GM21576 (cell line): ENCODE measurements around the gene IL18RAP.

Source experiments
- ATAC-seq: cut with Tn5 transposase; IDR thresholded peaks from one replicate; pipeline ENCODE4 v1.9.1; 2021; ENCODE audit warnings: mild to moderate bottlenecking, moderate library complexity; ENCODE audit not compliant: unreplicated experiment

IL18RAP gene, protein sequence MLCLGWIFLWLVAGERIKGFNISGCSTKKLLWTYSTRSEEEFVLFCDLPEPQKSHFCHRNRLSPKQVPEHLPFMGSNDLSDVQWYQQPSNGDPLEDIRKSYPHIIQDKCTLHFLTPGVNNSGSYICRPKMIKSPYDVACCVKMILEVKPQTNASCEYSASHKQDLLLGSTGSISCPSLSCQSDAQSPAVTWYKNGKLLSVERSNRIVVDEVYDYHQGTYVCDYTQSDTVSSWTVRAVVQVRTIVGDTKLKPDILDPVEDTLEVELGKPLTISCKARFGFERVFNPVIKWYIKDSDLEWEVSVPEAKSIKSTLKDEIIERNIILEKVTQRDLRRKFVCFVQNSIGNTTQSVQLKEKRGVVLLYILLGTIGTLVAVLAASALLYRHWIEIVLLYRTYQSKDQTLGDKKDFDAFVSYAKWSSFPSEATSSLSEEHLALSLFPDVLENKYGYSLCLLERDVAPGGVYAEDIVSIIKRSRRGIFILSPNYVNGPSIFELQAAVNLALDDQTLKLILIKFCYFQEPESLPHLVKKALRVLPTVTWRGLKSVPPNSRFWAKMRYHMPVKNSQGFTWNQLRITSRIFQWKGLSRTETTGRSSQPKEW

DNA sequence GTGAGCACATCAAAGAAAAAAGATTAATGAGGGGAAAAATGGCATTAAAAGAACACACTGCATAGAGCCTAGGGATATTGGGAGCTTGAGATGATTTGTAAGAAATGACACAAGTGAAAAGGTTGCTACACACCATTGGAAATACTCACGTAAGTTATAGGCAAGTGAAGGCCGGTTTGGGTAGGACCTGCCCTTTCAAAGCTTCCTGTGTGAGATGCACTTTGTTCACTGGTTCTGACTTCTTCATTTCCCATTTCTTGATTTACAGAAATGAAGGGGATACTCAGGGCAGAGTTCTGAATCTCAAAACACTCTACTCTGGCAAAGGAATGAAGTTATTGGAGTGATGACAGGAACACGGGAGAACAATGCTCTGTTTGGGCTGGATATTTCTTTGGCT, at the start of gene IL18RAP:
TSS of gene IL18RAP (plus strand) at position 251 of the 400 bp plus-strand sequence. CDS start at position 369, 118 bp downstream.
- ATAC-seq: no peak

DNA sequence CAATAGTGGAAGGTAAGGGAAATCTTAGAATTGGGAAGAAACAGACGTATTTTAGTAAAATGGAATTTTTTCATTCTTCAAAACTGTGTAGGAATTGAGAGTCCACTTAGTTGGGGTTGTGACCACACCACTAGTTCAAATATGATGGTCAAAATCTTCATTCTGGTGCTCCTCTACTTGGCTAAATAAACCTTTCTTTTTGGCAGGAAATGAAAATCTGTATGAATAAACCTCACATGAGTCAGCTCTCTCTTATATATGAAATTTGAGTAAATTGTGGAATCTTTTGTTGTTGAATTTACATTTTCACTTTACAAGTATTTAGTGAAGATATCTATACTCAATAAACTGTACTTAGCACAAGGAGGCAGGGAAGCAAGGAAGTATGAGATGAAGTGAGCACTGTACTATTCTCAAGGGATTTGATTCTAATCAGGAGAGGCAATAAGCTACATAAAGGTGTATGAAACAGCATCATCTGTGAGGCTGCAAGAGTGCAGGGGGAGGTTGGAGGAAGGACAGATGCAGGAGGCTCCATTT, 46.8 kb upstream of the IL18RAP start:
- ATAC-seq: no peak

DNA sequence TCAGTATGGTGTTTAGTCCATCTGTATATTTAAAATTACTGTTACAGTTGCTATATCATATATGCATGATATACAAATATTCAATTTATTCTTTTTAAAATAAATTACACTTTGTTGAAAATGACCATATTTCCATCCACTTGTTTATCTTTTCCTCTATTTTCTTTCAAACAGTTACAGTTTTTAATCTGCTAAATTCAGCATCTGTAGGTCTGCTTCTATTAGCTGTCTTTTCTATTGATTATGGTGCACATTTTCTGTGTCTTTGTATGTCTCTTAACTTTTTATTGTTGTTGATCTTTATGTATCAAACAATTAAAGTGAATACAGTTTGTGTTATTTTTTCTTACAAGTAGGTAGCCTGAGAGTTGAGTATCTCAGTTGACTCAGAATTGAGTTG, 39.2 kb upstream of the IL18RAP start:
- ATAC-seq: no peak

DNA sequence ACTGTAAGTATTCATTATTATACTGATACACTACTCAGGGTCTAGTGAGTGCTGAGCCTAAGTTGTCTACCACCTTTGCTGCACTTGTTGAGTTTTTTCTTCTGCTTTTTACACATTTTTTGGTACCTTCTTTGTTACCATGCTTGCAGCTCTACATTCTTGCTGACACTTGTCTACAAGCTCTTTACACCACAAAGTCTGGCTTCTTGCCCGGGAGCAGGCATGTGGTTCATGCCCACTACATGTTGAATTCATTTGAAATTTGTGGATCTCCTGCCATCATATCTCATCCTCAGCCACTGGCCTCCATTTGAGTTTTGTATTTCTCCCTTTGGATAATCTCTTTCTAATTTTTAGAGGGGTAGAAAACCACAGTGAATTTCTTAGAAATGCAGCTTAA, 37.4 kb upstream of the IL18RAP start:
- ATAC-seq: no peak

DNA sequence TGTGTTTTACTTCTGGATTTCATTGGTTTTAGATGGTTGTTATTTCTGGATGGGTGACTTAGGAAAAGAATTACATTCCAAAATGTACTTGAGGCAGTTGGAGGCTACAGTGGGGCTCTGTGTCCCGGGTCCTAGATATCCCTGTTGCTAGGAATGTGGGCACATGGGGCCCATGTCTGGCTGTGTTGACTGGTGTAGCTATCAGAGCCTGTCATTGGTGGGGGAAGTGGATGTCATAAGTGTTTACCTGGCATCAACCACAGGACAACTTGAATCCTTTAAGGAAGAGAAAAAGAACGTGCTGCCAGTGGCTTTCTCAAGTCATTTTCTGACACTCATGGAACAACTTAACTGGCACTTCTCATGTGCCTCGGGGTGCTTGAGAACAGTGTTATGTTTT, 37.0 kb upstream of the IL18RAP start:
- ATAC-seq: no peak

DNA sequence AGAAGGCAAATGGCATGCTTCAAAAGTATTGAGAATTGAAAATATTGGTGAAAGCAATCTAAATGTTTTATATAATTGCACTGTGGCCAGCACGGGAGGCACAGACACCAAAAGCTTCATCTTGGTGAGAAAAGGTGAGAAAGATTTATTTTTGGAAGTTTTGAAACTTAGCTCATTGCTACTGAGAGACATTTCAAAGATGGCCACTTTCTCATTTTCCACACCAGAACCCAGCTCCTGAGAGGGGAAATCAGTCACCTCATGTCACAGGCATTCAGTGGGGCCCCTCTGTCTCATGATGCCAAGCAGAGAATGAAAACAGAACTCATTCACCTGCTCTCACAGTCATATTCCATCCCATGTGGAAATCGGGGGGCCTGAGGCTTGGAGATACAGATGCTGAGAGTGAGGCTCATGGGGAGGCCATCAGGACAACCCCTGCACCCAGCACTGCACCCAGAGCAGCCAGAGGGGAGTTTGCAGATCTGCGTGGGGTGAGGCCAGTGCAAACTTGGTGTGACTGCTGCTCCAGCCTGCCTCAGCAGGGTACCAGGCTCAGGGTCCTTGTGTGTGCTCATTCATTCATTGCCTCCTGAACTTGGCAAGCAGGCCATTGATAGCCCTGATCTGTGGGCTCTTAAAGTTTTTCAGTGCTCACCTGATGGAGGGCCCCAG, 36.0 kb upstream of the IL18RAP start:
- no peak for ATAC-seq

DNA sequence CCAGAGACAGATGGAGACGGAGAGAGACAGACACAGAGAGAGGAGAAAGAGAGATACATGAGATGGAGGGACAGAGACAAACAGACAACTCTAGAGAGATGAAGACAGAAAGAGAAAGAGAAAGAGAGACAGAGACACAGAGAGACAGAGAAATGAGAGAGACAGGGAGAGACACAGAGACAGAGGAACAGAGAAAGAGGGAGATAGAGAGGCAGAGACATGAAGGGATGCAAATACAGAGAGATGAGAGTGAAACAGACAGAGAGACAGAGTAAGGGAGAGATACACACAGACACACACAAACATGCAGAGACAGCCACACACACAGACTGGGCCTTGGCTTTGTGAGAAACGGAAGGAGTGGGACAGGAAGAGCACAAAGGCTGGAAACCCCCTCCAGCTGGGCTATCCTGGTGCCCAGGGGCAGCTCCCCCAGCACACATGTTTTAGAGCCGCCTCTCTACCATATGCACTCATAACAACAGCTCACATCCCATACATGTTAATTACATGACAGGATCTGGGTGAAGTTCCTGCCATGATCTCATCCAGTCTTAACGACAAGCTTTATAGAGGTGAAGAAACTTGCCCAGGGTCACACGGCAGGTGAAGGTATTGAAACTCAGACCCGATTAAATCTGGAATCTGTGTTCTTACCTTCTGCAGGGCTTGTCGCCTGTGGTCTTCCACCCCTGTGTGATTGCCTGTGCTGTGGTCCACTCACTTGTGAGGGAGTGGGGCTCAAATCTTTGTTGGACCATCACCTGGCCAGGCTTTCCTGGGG, 35.0 kb upstream of the IL18RAP start:
- no peak for ATAC-seq

DNA sequence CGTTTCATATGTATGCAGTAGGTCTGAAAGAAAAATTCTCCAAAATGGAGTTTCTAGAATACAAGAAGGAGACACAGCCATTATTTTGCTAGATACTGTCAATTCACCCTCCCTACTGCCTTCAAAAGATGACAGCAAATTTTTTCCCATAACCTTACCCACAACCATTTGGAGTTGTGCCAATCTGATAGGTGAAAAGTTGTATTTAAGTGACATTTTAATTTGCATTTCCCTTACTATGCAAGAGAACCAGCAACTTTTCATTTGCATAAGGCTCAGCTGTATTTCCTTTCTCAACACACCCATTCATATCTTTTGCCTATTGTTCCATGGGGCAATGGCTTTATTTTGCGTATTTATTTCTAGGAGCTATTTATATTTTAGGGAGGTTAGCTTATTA, 31.4 kb upstream of the IL18RAP start:
- ATAC-seq: no peak

DNA sequence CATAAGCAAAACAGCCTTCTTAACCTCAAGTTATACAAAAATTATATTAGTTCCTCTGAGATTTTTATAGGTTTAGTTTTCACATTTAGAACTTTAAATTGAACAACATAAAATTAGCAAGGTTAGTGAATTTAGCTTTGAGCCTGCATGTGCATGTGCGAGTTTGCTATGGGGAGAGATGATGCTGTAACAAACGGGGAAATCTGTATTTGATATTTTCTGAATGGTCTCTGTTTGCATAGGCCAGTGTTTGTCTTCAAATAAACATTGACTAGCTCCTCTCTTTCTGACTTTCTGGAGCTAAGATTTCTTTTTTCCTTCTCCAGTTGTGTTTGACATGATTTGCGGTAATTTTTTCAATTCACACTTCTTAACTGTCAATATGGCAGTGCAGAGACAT, 30.9 kb upstream of the IL18RAP start:
- ATAC-seq: no peak

DNA sequence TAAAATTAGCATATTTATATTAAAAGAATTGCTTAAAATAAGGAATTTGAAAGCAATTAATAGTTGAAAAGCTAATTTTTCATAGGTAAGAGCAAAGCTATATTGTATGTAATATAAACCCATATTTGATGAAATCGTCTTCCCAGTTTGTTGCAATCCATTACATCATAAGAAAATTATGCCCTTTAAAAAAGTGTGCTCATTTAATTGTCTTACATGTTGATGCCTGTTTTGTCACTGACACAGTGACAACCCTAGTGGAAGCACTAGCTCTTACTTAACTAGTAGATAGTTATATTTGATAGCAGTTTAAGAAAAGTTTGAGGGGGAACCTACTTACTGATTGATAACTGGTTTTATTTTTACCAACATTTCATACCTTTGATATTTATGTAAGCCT, 30.0 kb upstream of the IL18RAP start:
- no peak for ATAC-seq

DNA sequence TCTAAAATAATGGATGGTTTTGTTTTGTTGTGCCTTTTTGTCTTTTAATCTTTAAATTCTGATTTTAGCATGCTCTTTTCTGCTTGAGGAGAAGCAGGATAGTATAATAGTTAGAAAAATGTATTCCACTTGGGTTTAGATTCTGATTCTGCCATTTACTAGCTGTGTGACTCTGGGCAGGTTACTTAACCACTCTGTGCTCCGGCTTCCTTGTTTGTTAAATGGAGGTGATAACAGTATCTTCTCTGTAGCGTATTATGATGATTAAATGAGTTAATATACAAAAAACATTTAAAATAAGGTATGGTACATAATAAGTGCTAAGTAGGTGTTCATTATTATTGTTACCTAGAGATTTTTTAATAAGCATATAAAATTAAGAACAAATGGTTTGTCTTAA, 26.9 kb upstream of the IL18RAP start:
- no peak for ATAC-seq

DNA sequence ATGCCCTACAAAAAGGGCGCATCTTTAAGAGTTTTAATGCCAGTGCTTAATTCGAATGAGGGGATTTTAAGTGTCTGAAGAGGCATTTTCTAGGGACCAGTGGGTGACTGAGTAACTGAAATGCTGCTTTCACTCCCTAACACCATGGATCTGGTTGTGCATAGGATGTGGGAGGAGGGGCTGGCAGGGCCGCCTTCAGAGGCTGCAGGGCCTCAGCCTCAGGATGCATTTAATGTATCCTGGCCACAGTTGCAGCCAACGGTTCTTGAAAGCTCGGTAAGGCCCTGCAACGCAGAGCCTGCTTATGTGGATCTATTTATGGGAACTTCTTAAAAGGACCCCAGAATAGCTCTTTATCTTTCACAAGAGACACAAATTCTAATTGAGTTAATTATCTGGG, 25.8 kb upstream of the IL18RAP start:
- no peak for ATAC-seq

DNA sequence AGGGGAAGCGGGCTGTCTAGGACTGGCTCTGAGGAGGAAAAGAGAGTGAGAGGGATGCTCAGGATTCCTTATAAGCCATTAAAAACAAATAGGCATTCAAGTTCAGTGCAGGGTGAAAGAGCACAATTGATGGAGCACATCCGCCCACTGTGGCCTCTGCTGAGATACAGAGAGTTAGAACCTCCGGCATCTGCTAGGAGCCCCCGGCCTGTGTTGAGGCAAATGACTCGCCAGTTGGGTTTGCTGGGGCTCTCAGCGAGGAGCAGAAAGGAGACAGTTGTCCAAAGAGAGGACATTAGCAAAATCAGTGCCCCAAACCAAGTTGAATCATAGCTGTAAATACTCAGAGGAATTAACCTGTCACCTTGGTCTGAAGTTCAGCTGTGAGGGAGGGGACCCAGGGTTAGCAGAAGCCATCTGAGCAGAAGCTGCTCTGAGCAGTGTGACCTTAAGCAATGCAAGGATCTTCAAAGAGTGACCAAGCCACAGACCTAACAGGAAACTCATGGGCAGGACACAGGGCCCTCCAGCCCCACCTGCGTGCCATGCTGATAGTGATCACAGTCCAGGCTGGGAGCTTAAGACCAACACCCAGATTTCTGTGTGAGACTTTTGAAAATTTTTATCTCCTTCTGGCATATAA, 23.3 kb upstream of the IL18RAP start:
- ATAC-seq: no peak

DNA sequence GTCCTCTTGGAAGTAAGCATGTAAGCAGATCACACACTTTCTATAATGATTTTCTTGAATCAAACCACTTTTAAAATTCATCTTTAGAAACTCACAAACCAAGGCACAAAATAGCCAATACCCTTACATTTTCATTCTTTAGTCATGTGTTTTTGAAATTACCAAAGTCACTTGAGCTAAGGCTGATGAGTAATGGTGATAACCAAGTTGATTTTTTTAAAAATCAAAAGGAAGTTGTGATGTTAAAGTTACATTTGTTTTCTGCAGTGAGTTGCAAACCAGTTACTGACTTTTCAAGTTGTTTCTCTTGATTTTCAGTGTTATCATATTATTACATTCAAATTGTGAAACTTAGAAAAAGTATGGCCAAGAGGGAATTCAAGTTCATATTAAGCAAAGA, 21.5 kb upstream of the IL18RAP start:
- no peak for ATAC-seq

DNA sequence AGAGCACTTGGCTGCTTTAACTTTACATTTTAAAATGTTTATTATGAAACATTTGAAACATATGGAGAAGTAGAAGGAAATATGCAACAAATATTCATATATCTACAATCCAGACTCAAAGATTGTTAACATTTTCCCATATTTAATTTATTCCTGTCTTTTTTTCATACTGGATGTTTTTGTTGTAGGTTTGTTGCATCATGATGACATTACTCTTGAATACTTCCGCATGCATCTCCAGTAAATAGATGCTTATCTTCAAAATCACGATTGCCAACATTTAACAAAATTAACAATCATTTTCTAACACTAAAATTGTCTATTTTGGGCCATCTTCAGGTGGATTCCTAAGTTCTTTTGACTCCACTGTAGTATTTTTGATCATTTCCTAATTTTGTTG, 21.1 kb upstream of the IL18RAP start:
- no peak for ATAC-seq

DNA sequence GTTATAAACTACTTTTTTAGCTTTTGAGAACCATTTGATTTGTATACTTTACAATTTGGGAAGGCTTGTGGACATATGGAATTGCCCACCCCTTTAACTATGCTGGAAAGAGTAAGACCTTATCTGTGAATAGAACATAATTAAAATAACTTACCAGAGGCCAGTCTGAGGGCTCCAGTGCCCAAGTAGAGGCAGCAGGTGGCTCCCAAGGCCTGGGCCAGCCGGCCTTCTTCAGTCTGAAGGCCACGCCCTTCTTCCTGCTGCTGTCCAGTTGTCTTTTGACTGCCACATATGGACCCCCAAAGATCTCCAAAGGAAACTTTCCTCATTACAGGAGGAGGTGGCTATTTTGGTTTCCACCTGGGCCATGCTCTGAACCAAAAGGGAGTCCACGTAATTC, 12.0 kb upstream of the IL18RAP start:
- no peak for ATAC-seq

DNA sequence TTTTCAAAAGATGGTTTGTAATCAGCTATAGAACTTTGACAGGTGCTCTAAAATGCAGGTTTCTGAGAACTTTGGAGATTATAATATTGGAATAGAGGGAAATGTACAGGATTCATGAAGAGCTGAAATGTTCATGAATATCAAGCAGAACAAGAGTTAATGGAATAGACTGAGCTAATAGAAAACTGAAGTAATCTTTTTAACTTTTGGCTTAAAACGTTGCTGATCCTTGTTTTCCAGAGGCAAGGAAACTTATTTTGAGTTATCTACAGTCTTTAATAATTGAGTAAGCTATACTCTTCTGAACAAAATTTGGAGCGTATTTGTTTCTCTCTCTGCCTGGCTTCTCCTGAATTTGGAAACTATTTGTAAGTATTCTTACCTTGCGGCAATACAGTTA, 10.8 kb upstream of the IL18RAP start:
- no peak for ATAC-seq

DNA sequence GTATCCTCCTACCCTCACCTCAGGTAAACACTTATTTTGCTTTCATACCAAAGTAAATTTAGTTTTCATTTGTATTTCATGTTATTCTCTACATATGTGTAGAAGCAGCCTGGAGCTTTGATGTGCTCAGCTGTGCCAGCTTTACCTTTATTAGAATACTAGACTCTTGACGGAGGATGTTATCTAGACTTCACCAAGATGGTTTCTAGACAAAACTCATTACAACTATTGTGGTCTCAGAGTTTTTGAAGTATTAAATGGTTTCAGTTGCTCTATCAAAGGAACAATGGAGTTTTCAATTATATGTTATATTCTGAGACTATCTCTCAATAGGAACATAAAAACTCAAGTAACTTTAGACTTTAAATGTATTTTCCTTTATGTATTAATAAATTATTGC, 5.0 kb upstream of the IL18RAP start:
- peak; percentile 27 for ATAC-seq

DNA sequence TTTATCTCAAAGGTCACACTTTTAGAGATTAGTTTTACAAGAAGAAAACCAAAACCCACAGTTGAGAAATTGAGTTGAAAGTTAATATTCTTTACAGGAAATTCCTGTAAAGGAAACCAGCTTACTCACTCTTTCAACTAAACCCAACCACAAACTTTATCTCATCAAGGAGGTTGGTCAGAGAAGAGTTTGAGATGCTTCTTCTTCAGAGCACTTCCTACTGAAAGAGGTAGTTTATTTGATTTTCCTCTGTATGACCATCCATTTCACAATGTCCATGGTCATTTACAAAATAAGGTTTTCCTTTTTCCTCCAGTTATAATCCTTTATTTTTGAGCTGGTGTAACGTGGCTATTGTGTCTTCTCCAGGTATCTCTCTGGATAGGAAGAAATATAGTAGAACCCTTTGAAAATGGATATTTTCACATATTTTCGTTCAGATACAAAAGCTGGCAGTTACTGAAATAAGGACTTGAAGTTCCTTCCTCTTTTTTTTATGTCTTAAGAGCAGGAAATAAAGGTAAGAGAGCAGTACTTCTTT, 4.5 kb upstream of the IL18RAP start:
- peak; percentile 90 for ATAC-seq

DNA sequence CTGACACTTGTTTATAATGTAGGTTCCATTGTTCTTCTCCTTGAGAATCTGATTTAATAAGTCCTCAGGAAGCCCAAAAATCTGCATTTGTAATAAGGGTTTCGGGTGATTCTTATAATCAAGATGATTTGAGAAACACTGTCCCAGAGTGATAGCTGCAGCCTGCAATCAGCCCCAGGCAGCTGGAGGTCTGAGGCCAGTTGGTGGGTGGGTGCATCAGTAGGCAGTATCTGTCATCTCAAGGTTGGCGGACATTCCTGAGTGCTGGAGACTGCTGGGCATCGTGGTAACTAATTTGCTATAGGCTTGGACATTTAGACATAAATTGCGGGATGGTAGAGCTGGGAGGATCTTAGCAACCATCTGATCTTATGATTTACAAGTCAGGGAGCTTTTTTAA, 2.7 kb upstream of the IL18RAP start:
- ATAC-seq: no peak
